CD1c-positive myeloid dendritic cell (primary cell): Measurements from ENCODE around the gene ELK1.
"Not testable (repeated sequence)": the region's sequence is repeated elsewhere in the genome, so short reads cannot be mapped to it uniquely, and the experiment has no call there.

Source experiments
- DNase-seq: peaks from one replicate; pipeline ENCODE4 v3.0.0-alpha.2; 2016; ENCODE audit errors: extremely low spot score

The ELK1 gene

DNA sequence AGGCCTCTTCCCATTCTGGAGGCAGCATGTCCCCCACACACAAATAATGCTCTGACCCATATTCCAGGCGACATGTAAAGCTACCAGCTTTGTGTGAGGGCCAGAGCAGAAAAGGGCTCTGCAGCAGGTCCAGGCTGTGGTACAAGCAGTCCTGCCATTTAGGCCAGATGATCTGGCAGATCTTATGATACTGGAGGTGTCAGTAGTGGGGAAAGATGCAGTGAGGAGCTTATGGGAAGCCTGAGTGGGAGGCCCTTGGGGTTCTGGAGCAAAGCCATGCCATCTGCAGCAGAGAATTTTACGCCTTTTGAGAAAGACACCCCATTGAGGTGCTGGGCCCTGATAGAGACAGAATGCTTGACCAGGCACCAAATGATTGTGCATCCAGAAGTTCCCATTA is 38.4 kb downstream of the ELK1 start:
- no peak for DNase-seq

DNA sequence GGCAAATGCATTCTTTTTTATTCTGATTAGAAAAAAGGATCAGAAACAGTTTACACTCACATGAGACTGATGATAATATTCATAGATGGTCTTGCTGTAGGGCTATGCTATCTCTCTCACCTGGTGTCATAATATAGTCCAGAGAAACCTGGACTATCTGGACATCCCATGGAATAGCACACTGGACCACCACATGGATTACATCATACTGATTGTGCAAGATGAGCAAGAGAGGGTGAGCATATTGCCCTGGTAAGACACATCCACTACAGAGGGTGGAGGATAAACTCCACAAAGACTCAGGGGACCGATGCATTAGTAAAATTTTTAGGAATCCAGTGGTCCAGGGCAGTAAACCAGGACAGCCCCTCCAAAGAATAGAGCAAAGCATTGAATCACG is 38.9 kb downstream of the ELK1 start:
- no peak for DNase-seq

DNA sequence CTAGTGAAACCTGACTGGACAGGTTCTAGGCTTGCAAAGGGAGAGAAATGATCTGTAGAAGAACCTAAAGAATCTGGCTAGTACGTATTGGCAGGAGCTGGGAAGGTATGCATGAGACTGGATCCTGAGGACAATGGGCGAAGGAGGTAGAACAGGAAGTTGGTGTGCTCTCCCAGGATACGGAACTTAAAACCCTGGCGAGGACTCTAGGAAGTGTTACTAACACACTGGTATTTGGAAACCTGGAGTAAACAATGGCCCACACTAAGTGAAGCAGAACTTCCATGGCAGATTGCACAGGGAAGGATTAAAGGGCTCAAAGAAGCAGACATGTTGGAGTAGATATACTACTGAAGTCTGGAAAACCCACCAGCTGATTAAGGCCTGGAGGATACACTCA is 39.9 kb downstream of the ELK1 start:
- DNase-seq = peak; percentile 51

DNA sequence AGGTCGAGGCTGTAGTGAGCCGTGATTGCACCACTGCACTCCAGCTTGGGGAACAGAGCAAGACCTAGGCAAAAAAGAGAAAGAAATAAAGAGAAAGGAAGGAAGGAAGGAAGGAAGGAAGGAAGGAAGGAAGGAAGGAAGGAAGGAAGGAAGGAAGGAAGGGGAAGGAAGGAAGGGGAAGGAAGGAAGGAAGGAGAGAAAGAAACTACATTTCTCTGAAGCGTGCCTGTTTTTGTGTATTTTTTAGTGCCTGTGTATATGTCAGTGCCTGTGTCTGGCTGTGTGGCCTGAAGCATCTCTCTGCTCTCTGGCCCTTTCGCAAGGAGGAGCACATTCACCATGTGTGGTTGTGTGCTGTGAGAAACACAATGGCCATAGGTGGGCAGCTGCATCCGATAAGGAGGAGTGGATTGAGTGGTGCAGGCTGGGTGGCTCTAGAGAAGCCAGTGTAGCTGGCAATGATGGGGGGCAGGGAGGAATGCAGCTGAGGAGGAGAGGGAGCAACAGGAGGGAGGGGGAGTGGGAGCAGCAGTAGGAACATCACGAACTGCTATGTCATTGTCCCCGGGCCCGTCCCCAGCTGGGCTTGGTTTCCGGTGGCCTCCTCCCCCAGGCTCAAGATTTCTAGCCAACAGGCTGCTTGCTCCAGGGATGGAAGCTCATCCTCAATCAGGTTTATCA is 42.1 kb downstream of the ELK1 start:
- DNase-seq = no peak

DNA sequence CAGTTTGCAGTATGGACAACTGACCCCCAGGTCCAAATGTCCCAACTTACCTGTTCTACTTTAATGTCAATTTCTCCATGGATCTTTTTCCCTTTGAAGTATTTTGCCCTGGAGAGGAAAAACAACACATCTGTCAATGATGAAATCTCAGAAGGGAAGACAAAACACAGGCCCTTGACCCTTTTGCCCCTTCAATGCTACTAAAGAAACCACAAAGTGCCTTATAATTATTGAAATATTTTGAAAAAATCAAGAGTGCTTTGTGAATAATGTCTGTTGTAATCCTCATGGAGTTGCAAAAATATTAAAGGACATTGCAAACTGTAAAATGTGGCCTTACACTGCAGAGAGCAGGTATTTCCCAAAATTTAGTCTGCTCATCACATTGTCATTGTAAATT is 43.3 kb downstream of the ELK1 start:
- DNase-seq = no peak

DNA sequence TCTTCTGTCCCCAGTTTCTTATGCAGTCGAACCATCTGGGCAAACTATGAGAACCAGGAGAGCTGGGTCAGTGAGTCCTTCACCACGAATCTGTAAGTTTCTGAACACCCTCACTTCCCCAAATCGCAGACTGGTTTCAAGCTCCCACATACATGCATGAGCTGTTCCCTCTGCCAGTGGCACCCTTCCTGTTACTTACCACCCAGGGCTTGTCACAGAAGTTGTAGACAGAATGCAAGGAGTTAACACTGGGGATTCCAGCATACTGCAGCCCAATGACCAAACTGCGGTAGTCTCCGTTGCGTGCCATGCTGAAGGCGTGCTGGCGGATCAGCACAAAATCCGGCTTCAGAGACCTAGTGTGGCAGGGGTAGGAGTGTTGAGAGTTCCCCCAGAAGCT is 45.3 kb downstream of the ELK1 start:
- DNase-seq = peak; percentile 59

DNA sequence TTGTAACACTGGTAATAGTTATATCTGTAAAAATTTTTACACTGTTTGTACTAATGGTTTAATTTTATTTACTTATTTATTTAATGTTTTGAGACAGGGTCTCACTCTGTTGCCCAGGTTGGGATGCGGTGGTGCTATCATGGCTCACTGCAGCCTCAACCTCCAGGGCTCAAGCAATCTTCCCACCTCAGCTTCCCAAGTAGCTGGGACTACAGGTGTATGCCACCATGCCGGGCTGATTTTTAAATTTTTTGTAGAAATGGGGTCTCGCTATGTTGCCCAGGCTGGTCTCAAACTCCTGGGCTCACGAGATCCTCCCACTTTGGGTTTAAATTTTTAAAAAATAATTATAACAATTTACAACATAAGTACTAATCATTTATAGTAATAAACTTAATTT is 47.2 kb downstream of the ELK1 start:
- DNase-seq = not testable (repeated sequence)

DNA sequence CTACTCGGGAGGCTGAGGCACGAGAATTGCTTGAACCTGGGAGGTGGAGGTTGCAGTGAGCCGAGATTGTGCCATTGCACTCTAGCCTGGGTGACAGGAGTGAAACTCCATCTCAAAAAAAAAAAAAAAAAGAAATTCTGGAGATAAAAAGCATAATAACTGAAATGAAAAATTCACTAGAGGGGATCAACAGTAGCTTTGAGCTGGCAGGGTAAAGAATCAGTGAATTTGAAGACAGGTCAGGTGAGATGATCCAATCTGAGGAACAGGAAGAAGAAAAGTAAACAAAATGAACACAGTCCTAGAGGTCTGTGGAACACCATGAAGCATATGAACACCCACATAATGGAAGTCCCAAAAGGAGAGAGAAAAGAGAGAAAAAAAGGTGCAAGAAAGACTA is 53.1 kb downstream of the ELK1 start:
- no peak for DNase-seq

DNA sequence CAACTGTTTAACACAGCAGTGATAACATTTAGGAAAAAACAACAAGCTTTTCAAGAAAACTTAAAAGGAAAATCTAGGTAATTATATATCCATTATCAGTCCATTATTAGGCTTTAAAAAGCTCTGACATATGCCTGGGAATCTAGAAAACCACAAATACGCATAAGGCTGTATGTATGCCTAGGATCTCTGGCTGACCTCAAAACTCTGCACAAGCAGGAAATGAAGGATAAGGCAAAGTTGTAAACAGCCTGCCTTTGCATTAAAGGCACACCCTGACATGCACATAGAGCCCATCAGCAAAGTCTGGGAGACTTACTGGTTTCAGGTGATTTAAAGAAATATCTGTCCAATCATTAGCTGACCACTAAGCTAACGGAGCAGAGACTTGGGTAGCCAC is 54.1 kb downstream of the ELK1 start:
- DNase-seq = no peak

DNA sequence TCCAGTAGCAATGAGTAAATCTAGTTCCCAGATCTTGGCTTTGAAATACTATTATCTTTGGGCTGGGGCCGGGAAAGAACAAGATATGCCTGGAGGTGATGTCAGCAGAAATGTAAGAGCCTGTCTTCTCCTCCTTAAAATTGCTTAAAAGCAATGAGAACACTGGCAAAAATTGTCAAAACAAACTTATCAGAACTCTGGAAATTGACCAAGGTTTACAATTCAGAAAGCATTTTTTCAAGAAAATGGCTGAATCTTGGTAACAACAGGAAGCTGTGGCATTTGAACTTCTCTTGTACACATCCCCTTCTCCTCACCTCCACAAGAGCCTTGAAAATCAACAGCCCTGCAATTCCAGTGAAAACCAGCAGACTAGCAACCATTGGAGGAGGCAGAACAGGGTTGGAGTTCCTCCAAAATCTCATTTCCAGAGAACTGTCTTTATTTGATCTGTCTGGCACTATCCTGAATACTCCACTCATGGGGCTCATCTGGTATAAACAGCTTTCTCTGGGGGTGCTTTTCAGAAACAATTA is 54.6 kb downstream of the ELK1 start:
- no peak for DNase-seq

DNA sequence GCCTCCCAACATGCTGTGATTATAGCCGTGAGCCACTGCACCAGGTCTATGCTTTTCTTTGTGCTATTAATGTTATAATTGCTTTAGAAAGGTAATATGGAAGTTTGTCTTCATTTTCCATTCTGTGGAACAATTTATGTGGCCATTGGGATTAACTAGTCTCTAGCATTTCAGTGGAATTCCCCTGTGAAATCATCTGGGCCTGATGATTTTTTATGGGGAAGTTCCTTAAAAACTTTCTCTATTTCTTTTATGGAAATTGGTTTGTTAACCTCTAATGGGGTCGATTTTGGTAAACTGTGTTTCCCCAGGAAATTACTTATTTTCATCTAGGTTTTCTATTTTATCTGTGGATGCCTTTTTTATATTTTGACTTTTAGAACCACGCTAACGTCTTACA is 56.8 kb downstream of the ELK1 start:
- no peak for DNase-seq

DNA sequence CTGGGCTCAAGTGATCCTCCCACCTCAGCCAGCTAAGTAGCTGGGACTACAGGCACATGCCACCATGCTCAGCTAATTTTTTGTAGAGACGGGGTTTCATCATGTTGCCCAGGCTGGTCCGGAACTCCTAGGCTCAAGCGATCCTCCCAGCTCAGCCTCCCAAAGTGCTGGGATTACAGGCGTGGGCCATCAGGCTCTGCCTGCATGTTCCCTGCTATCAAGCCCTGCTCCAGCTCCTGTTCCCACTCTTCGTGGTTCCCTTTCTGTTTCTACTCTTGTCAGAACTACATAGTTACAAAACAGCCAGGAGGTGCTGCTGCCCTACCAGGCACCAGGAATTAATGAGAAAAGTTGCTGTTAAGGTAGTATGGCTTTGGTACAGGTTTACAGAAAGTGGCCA is 59.4 kb downstream of the ELK1 start:
- DNase-seq = no peak

DNA sequence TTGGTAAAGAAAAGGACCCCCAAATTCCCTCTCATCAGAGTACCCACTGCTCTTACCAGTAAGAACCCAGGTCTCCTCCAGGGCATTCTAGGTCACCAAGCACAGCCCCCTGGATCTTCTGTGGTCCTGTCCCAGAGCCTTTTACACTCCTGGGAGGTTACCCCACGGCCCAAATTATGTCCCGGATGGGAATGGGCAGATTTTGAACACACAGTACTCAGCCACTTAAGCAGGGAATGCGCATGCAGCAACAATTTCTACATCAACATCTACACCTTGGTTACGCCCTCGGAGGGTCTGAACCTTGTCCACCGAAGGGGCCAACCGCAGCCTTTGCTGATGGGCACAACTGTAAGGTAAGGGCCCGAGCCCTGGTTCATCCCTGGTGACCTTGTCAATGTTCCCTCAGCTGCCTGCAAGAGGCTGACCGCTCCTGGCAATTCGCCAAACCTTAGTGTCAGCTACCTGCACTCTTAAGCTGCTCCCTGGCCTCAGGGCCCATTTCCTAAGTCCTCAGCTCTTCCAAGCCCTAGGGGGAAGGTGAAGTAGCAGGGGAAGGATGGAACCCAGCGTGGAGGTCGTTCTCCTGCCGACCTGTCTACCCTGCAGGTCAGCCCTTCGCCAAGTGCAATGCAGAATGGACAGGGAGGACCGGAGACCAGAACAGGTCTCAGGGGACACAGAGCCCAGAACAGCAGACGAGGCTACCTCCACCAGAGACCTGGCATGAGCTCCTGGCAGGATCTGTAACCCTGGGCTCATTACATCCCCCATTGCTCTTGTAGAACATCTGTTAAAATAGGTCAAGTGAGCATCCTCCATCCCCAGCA is 62.2 kb downstream of the ELK1 start:
- no peak for DNase-seq

DNA sequence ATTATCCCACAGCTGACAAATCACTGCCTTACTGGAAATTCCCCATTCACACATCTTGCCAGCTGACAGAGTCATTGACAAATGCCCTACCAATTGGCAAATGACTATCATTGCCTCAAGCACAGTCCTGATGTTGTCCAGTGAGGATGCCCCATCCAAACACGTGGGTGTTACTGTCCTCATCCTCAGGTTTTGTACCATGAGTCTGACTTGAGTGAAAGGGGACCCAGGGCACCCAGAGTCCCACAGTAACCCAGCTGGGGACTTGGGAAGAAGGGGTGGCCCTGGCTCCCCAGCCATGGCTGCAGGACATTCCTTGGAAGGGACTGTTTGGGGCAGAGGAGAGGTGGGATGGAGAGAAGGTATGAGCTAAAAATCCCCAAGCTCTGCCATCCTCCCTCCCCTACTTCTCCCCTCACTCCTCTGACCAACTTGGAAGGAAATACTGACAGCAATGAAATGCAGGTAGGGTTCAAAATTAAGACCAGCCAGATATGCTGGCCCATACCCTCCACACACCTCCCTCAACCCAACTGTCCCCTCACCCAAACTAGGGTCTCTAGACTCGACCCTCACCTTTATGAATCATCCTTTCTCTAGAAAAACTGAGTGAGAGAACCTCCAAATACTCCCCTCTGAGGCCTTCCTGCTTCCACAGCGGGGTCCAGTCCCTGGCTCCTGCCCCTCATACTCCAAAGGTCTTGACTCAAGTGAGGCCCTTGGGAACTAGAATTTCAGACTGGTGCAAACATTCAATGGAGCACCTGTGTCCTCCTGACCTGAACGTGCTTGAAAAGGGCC is 63.1 kb downstream of the ELK1 start:
- no peak for DNase-seq

DNA sequence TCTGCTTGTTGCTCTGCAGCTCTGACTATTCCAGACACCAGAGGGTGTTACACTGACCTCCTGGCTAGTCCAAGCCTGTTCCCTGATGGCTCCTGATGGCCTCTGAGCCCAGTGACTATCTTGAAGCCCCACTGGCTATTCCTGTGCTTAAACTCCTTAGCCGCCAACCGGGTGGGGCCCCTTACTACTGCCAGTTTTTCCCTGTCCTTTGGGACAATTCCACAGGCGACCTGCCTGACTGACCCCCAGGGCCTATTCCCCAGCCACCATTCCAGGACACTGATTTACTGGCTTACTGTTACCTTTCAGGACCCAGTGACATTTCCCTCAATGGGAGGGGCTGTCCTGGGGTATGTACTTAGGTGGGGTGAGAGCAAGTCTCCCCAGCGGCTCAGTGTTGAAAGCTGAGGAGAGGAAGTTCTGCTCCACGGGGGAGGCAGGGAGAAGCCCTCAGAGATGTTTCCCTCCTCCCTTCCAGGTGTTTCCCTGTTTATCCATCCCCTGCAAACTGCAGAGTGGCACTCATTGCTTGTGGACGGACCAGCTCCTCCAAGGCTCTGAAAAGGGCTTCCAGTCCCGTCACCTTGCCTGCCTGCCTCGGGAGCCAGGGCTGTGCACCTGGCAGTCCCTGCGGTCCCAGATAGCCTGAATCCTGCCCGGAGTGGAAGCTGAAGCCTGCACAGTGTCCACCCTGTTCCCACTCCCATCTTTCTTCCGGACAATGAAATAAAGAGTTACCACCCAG is 64.1 kb downstream of the ELK1 start:
- DNase-seq = no peak
